K562 (cell line): Measurements from ENCODE around the gene FMNL2. TPM values are rescaled to one million over a fixed set of nuclear protein-coding genes. Genes with fewer than 3 reads are reported as not detected.

Experiments used
- ATAC-seq: fragments of 200-7000 bp; cut with Tn5 transposase; 3 replicates; pipeline ENCODE4 v1.9.1; 2020; ENCODE audit warnings: moderate library complexity
- BruUV-seq: library from RNA; stranded (reverse); fragments of 400-500 nt; replicated peaks from 2 replicates; lab custom pipeline; 2021; lab: Mats Ljungman, UMichigan
- CTCF ChIA-PET: fragments of 300-600 bp; formaldehyde crosslinking; extraction: SDS; loops from one replicate; lab custom pipeline; 2021; ENCODE audit warnings: low intra/inter-chr PET ratio; lab: Yijun Ruan, JAX
- POLR2A ChIA-PET: fragments of 300-600, 350-650 bp; sonication (Branson Sonifier 250); formaldehyde crosslinking; extraction: SDS; loops from one replicate; lab custom pipeline; 2021; ENCODE audit warnings: antibody characterized with exemption, inconsistent platforms; lab: Yijun Ruan, JAX
- DNase-seq, 4 experiments: peaks; one replicate each; pipeline versions ENCODE4 v3.0.0 to v3.0.0-alpha.2; 2011 to 2018; ENCODE audit warnings: low spot score in 3 of 4, mixed read lengths in 3 of 4; ENCODE audit errors: extremely low read depth in 1 of 4
- FAIRE-seq: peaks from 2 replicates; lab custom pipeline; 2011; peaks lifted over from hg19 to GRCh38; lab: Jason Lieb, UNC
- H2AFZ ChIP-seq: 2 replicates; pipeline ENCODE4 v1.6.0; 2011; ENCODE audit warnings: low read depth, low read length, control low read depth, inconsistent platforms
- H3K27ac ChIP-seq: fragments of 200-600 bp; 3 replicates; pipeline ENCODE4 v1.8.0; 2011; ENCODE audit warnings: low read depth, mild to moderate bottlenecking, control low read depth, inconsistent platforms, low read length, moderate library complexity, mixed read lengths; ENCODE audit errors: extremely low read depth
- H3K27me3 ChIP-seq, 2 experiments: fragments of 300-600 bp in 1 of 2; 2 replicates in 1 of 2; 3 replicates in 1 of 2; pipeline versions ENCODE4 v1.6.0 to v1.8.0; 2011; ENCODE audit warnings: inconsistent platforms in 2 of 2, low read length in 2 of 2, mild to moderate bottlenecking in 1 of 2, mixed read lengths in 1 of 2, moderate library complexity in 1 of 2; ENCODE audit not compliant: control insufficient read depth in 2 of 2, insufficient read depth in 2 of 2
- H3K36me3 ChIP-seq: fragments of 300-600 bp; 3 replicates; pipeline ENCODE4 v1.8.0; 2011; ENCODE audit warnings: mild to moderate bottlenecking, low read length, inconsistent platforms; ENCODE audit not compliant: control insufficient read depth, insufficient read depth
- H3K4me1 ChIP-seq, 2 experiments: fragments of 200-600 bp in 1 of 2; replicated peaks in 1 of 2; 2 replicates in 1 of 2; 3 replicates in 1 of 2; pipeline versions ENCODE4 v1.5.1 to v1.8.0; 2011; ENCODE audit warnings: inconsistent platforms in 2 of 2, low read length in 2 of 2, mild to moderate bottlenecking in 1 of 2, mixed read lengths in 1 of 2, moderate library complexity in 1 of 2; ENCODE audit not compliant: control insufficient read depth in 2 of 2, insufficient read depth in 2 of 2
- H3K4me2 ChIP-seq: 2 replicates; pipeline ENCODE4 v1.6.1; 2011; ENCODE audit warnings: low read length, control low read depth, inconsistent platforms, mixed read lengths; ENCODE audit not compliant: insufficient read depth
- H3K4me3 ChIP-seq: fragments of 200-600 bp; sonication (generic), shearing (Covaris generic); 2 replicates; pipeline ENCODE4 v1.5.1; 2016; ENCODE audit warnings: control low read depth, inconsistent platforms
- H3K79me2 ChIP-seq: fragments of 200-600 bp; 3 replicates; pipeline ENCODE4 v1.8.0; 2011; ENCODE audit warnings: low read length, inconsistent platforms; ENCODE audit not compliant: control insufficient read depth, insufficient read depth
- H3K9ac ChIP-seq, 2 experiments: 2 replicates each; pipeline versions ENCODE4 v1.6.0 to v1.6.1; 2011; ENCODE audit warnings: low read depth in 2 of 2, low read length in 2 of 2, control low read depth in 1 of 2, inconsistent platforms in 1 of 2, mild to moderate bottlenecking in 1 of 2, mixed read lengths in 1 of 2; ENCODE audit not compliant: insufficient read depth in 1 of 2
- H3K9me1 ChIP-seq: one replicate; pipeline ENCODE4 v1.6.0; 2011; ENCODE audit warnings: inconsistent platforms, mild to moderate bottlenecking, low read length, moderate library complexity; ENCODE audit not compliant: control insufficient read depth, insufficient read depth
- H3K9me3 ChIP-seq: replicated peaks from 2 replicates; pipeline ENCODE4 v1.5.1; 2011; ENCODE audit warnings: low read depth, low read length, inconsistent platforms; ENCODE audit not compliant: control insufficient read depth, insufficient read depth
- H4K20me1 ChIP-seq: replicated peaks from 2 replicates; pipeline ENCODE4 v1.6.1; 2011; ENCODE audit warnings: low read length, inconsistent platforms, mixed read lengths; ENCODE audit not compliant: control insufficient read depth, insufficient read depth
- BCLAF1 ChIP-seq, 2 experiments: fragments of 450-650 bp in 1 of 2; IDR thresholded peaks; 2 replicates each; pipeline ENCODE4 v1.6.1; 2011 to 2017; ENCODE audit warnings: low read depth in 2 of 2, antibody characterized with exemption in 1 of 2, borderline replicate concordance in 1 of 2, low read length in 1 of 2, mild to moderate bottlenecking in 1 of 2, mixed read lengths in 1 of 2; ENCODE audit not compliant: control insufficient read depth in 1 of 2
- EZH2 ChIP-seq: IDR thresholded peaks from 2 replicates; pipeline ENCODE4 v1.6.1; 2012; ENCODE audit warnings: low read depth, mild to moderate bottlenecking, inconsistent platforms, low read length, borderline replicate concordance
- FOXP4 ChIP-seq: sonication (generic); formaldehyde crosslinking; IDR thresholded peaks from 2 replicates; pipeline ENCODE4 v1.8.0; 2022; ENCODE audit warnings: mild to moderate bottlenecking, missing genetic modification reagents, borderline replicate concordance
- MTA2 ChIP-seq: fragments of 450-650 bp; IDR thresholded peaks from 2 replicates; pipeline ENCODE4 v1.6.1; 2016; ENCODE audit warnings: low read depth
- PHF8 ChIP-seq: fragments of 200-600 bp; sonication (generic); IDR thresholded peaks from 2 replicates; pipeline ENCODE4 v1.6.1; 2012; ENCODE audit warnings: mixed run types, mild to moderate bottlenecking, inconsistent platforms, low read length, moderate library complexity, borderline replicate concordance
- TGIF2 ChIP-seq: sonication (generic); formaldehyde crosslinking; IDR thresholded peaks from 2 replicates; pipeline ENCODE4 v1.8.1; 2022; ENCODE audit warnings: mild to moderate bottlenecking, missing genetic modification reagents, moderate library complexity
- ZBTB9 ChIP-seq: fragments of 450-650 bp; formaldehyde crosslinking; IDR thresholded peaks from 2 replicates; pipeline ENCODE4 v1.4.0; 2020; ENCODE audit warnings: mild to moderate bottlenecking, moderate library complexity
- WGBS: fragments of 100-300 bp; shearing (Covaris generic); methylation state at CpG from one replicate; pipeline ENCODE4 v1.1.6; 2016; ENCODE audit warnings: low coverage, mixed read lengths; ENCODE audit not compliant: insufficient coverage; ENCODE audit errors: missing lambda C conversion rate; 5-methylcytosine and 5-hydroxymethylcytosine counted together
- in situ Hi-C: fragments of 300-500 bp; cut with MboI; formaldehyde crosslinking; loops from 4 replicates; pipeline ENCODE4 v1.15.0; 2018; ENCODE audit warnings: inconsistent platforms, mixed read lengths
- intact Hi-C: fragments of 100-400 bp; cut with micrococcal nuclease; formaldehyde crosslinking; loops from 2 replicates; pipeline ENCODE4 v1.14.2; 2022
- polyA plus RNA-seq, 8 experiments: library from polyadenylated mRNA; depleted of rRNA in 4 of 8; stranded (reverse) in 5 of 8; unstranded in 3 of 8; fragments of >200 nt; fragmentation: Nextera tagmentation in 2 of 8; fragmentation: Illumina TruSeq in 1 of 8; extraction: Ambion mirVana in 2 of 8; extraction: Trizol in 1 of 8; gene quantifications; 2 replicates each; pipeline versions ENCODE4 v1.2.1 to v1.2.3, GENCODE V29; 2011 to 2014; ENCODE audit warnings: inconsistent platforms in 1 of 8, missing spikeins in 1 of 8
- total RNA-seq, 7 experiments: library from RNA; depleted of rRNA in 6 of 7; stranded (reverse); fragments of >200 nt in 6 of 7; fragmentation: Illumina TruSeq in 2 of 7; extraction: Trizol in 2 of 7; gene quantifications; 2 replicates each; pipeline versions ENCODE4 v1.2.1 to v1.2.3, GENCODE V29; 2011 to 2021; ENCODE audit warnings: low replicate concordance in 1 of 7

The FMNL2 gene
- total and polyA plus RNA-seq, 9 of the 15 experiments (the other 6 are each of a cell fraction or from before 2014, with no cell fraction given), result 0.15 to 0.49 (median 0.24) TPM; not detected in 1

- no peak overlapping the region for H3K9ac ChIP-seq
Observed at GRCh38 chr2:152466980-152467676, 132.2 kb downstream of the FMNL2 start.

More at GRCh38 chr2:152466980-152467676, 132.2 kb downstream of the FMNL2 start:
- ChIA-PET CTCF (no interaction called here), POLR2A (interaction anchor here (1.5 to 3.5 kb wide), 2 partner anchors 10 to 11 kb away, joined by 4 to 10 read pairs; no protein-coding TSS in a partner anchor)
- in situ Hi-C loops, result no loop called here
- H3K4me1 ChIP-seq, result no peaks in the 10 kb centered on the region
- DNase-seq (no peak), ATAC-seq (no peak), FAIRE-seq (no peak)
- H3K9me3 ChIP-seq, result no peaks in the 10 kb centered on the region
- no peaks in the 10 kb centered on the region for H3K36me3 ChIP-seq
- H3K9me1 ChIP-seq, result no peaks in the 10 kb centered on the region
- TF ChIP-seq BCLAF1 (IDR thresholded peaks at IDR 0.05; ENCODE audit: borderline replicate concordance in 1 of 2, control insufficient read depth in 1 of 2, low read depth in 2 of 2, low read length in 1 of 2), result no peak
- TF ChIP-seq EZH2, result no peak
- no peak for TF ChIP-seq ZBTB9
- no peak for TF ChIP-seq FOXP4
- TF ChIP-seq TGIF2 (CRISPR knock-in tag), result no peak
- TF ChIP-seq MTA2, result no peak
- no peak for TF ChIP-seq PHF8
- intact Hi-C loops, result no loop called here
- WGBS, result 2% methylated on average over 10 of the region's 10 CpGs
- H3K4me2 ChIP-seq, result no peak overlapping the region
- H2AFZ ChIP-seq, result no peak overlapping the region
- no TSS peak for BruUV-seq
- no peaks in the 10 kb centered on the region for H3K79me2 ChIP-seq
- H3K27me3 ChIP-seq, result peaks cover 12 to 13% of the 10 kb centered on the region in 2 experiments
- H3K4me3 ChIP-seq, result no peak overlapping the region
- H4K20me1 ChIP-seq, result no peaks in the 10 kb centered on the region
- H3K27ac ChIP-seq, result no peak overlapping the region
